ENCODE measurements around the gene PBX3. TPM values are rescaled to one million over a fixed set of nuclear protein-coding genes. Genes with fewer than 3 reads are reported as not detected.

PBX3 gene
- total and polyA plus RNA-seq, 2 of the 13 experiments (the other 11 are each of a cell fraction or from before 2014, with no cell fraction given): 6.0 to 11.2 TPM

GRCh38 chr9:125946397-125946796 lies 199.2 kb downstream of the PBX3 start:
- no TSS peak for BruUV-seq (replicated peaks)
- Histone ChIP-seq H3K9me3 (ENCODE audit: low read length) (no peaks in the 10 kb centered on the region), H3K36me3 (replicated peaks in 1 of 2; ENCODE audit: control insufficient read depth in 1 of 2, insufficient read depth in 2 of 2, low read length in 2 of 2) (no peaks in the 10 kb centered on the region), H2AFZ (ENCODE audit: low read length) (no peak overlapping the region), H3K9ac (ENCODE audit: insufficient read depth, low read depth, low read length) (no peak overlapping the region), H3K4me2 (ENCODE audit: low read depth, low read length) (no peak overlapping the region), H3K79me2 (ENCODE audit: insufficient read depth, low read length) (no peaks in the 10 kb centered on the region), H3K4me3 (replicated peaks in 1 of 3; ENCODE audit: insufficient read depth in 1 of 3, low read depth in 2 of 3, low read length in 3 of 3) (no peak overlapping the region), H3K4me1 (ENCODE audit: insufficient read depth, low read length) (peaks cover 16% of the 10 kb centered on the region), H4K20me1 (ENCODE audit: insufficient read depth, low read length) (no peaks in the 10 kb centered on the region), H3K27me3 (ENCODE audit: control insufficient read depth in 1 of 2, insufficient read depth in 2 of 2, low read length in 2 of 2) (no peaks in the 10 kb centered on the region), H3K27ac (ENCODE audit: extremely low read length, insufficient read depth, low read length) (no peak overlapping the region)
- intact Hi-C loops (cut with micrococcal nuclease; ENCODE audit: unreplicated experiment) (no loop called here), in situ Hi-C loops (cut with HindIII; ENCODE audit: extremely low pct_ligation_motif_present, low pct_unique_long_range_greater_than_20kb) (no loop called here)
- POLR2A ChIA-PET: no interaction called here
- ATAC-seq: no peak
- FAIRE-seq: no peak
- TF ChIP-seq ZNF776 (CRISPR knock-in tag; IDR thresholded peaks at IDR 0.05) (no peak), HOMEZ (CRISPR knock-in tag; IDR thresholded peaks at IDR 0.05; ENCODE audit: low read depth) (no peak), SMAD9 (CRISPR knock-in tag; IDR thresholded peaks at IDR 0.05) (no peak), TSC22D2 (CRISPR knock-in tag; IDR thresholded peaks at IDR 0.05; ENCODE audit: borderline replicate concordance) (no peak), ZNF761 (CRISPR knock-in tag; conservative IDR thresholded peaks at IDR 0.05) (no peak)
- CTCF ChIA-PET (ENCODE audit: low intra/inter-chr PET ratio, low total read pairs): no interaction called here
- no peak for DNase-seq (ENCODE audit: low spot score)

GRCh38 chr9:125948887-125949596 lies 201.9 kb downstream of the PBX3 start:
- no TSS peak for BruUV-seq (replicated peaks)
- H3K4me3 ChIP-seq (replicated peaks in 1 of 3; ENCODE audit: insufficient read depth in 1 of 3, low read depth in 2 of 3, low read length in 3 of 3): no peak overlapping the region
- no peaks in the 10 kb centered on the region for H4K20me1 ChIP-seq (ENCODE audit: insufficient read depth, low read length)
- no peak overlapping the region for H3K27ac ChIP-seq (ENCODE audit: extremely low read length, insufficient read depth, low read length)
- FAIRE-seq: no peak
- H3K9me3 ChIP-seq (ENCODE audit: low read length): no peaks in the 10 kb centered on the region
- ATAC-seq: no peak
- WGBS (ENCODE audit: low lambda C conversion rate): 91% methylated on average over 4 of the region's 4 CpGs
- no peak for DNase-seq (ENCODE audit: low spot score)
- peaks cover 32% of the 10 kb centered on the region for H3K4me1 ChIP-seq (ENCODE audit: insufficient read depth, low read length)
- no peaks in the 10 kb centered on the region for H3K27me3 ChIP-seq (ENCODE audit: control insufficient read depth in 1 of 2, insufficient read depth in 2 of 2, low read length in 2 of 2)
- H3K4me2 ChIP-seq (ENCODE audit: low read depth, low read length): no peak overlapping the region
- H3K79me2 ChIP-seq (ENCODE audit: insufficient read depth, low read length): no peaks in the 10 kb centered on the region
- H3K9ac ChIP-seq (ENCODE audit: insufficient read depth, low read depth, low read length): no peak overlapping the region
- in situ Hi-C loops (cut with HindIII; ENCODE audit: extremely low pct_ligation_motif_present, low pct_unique_long_range_greater_than_20kb): no loop called here
- no peaks in the 10 kb centered on the region for H3K36me3 ChIP-seq (replicated peaks in 1 of 2; ENCODE audit: control insufficient read depth in 1 of 2, insufficient read depth in 2 of 2, low read length in 2 of 2)
- no peak overlapping the region for H2AFZ ChIP-seq (ENCODE audit: low read length)
- ChIA-PET POLR2A (no interaction called here), CTCF (ENCODE audit: low intra/inter-chr PET ratio, low total read pairs) (no interaction called here)
- intact Hi-C loops (cut with micrococcal nuclease; ENCODE audit: unreplicated experiment): no loop called here
- TF ChIP-seq GMEB2 (CRISPR knock-in tag; IDR thresholded peaks at IDR 0.05; ENCODE audit: low read depth) (no peak), IKZF5 (CRISPR knock-in tag; IDR thresholded peaks at IDR 0.05) (no peak), ZFYVE20 (CRISPR knock-in tag; IDR thresholded peaks at IDR 0.05; ENCODE audit: borderline replicate concordance, low read depth) (no peak), ZKSCAN5 (CRISPR knock-in tag; IDR thresholded peaks at IDR 0.05) (no peak), KDM6A (CRISPR knock-in tag; IDR thresholded peaks at IDR 0.05; ENCODE audit: low read depth) (no peak), ZBTB8A (CRISPR knock-in tag; IDR thresholded peaks at IDR 0.05; ENCODE audit: borderline replicate concordance, low read depth) (no peak), TARDBP (CRISPR knock-in tag; IDR thresholded peaks at IDR 0.05) (no peak), BRCA1 (CRISPR knock-in tag; IDR thresholded peaks at IDR 0.05) (no peak), FOXK2 (IDR thresholded peaks at IDR 0.05) (no peak)

Measured in HepG2 (cell line).